ENCODE measurements around the gene ATOH1. TPM values are rescaled to one million over a fixed set of nuclear protein-coding genes. Genes with fewer than 3 reads are reported as not detected.

The ATOH1 gene
- total and polyA plus RNA-seq, 8 donors = 35.3 TPM; not detected in 7

- Histone ChIP-seq H3K4me1 (peaks cover 20 to 47% (median 33%) of the 10 kb centered on the region in 4 donors), H3K9me3 (peaks cover 0 to 6% (median 2%) of the 10 kb centered on the region in 4 donors), H3K27ac (no peak overlapping the region), H3K4me3 (peak overlapping the region in 3 of 4 donors; percentile 36 to 50 (median 41)), H3K36me3 (no peaks in the 10 kb centered on the region), H3K27me3 (peaks cover 32 to 97% (median 83%) of the 10 kb centered on the region in 3 donors)
- TF ChIP-seq POLR2AphosphoS5 (IDR thresholded peaks at IDR 0.05) (no peak), EP300 (IDR thresholded peaks at IDR 0.05) (no peak), POLR2A (IDR thresholded peaks at IDR 0.05) (no peak), CTCF (IDR thresholded peaks at IDR 0.05) (no peak)
- DNase-seq = peak in 1 of 2 donors; percentile 21
- intact Hi-C loops (cut with DNase I; ENCODE audit: low total_unique reads) = no loop called here
- 11 to 21% (median 18%) methylated on average over 35 to 40 of the region's 40 CpGs for WGBS, 5 donors
Measured at GRCh38 chr4:93829820-93830687, 1.5 kb downstream of the ATOH1 start.

- peaks cover 0 to 6% (median 2%) of the 10 kb centered on the region in 4 donors for H3K9me3 ChIP-seq
- peaks cover 20 to 47% (median 33%) of the 10 kb centered on the region in 4 donors for H3K4me1 ChIP-seq
- H3K4me3 ChIP-seq = no peak overlapping the region
- 7 to 10% (median 9%) methylated on average over 25 of the region's 25 CpGs for WGBS, 5 donors
- no peak overlapping the region for H3K27ac ChIP-seq
- peak in 1 of 2 donors; percentile 19 for DNase-seq
- H3K36me3 ChIP-seq = no peaks in the 10 kb centered on the region
- peaks cover 34 to 94% (median 88%) of the 10 kb centered on the region in 3 donors for H3K27me3 ChIP-seq
- intact Hi-C loops (cut with DNase I; ENCODE audit: low total_unique reads) = no loop called here
- TF ChIP-seq POLR2AphosphoS5 (IDR thresholded peaks at IDR 0.05) (no peak), EP300 (IDR thresholded peaks at IDR 0.05) (no peak), POLR2A (IDR thresholded peaks at IDR 0.05) (no peak), CTCF (IDR thresholded peaks at IDR 0.05) (no peak)
Measured at GRCh38 chr4:93831716-93832496, 3.4 kb downstream of the ATOH1 start.

GRCh38 chr4:93834249-93835066 is 5.9 kb downstream of the ATOH1 start:
- peaks cover 4 to 23% (median 14%) of the 10 kb centered on the region in 4 donors for H3K4me1 ChIP-seq
- peaks cover 18 to 77% (median 63%) of the 10 kb centered on the region in 3 donors for H3K27me3 ChIP-seq
- H3K36me3 ChIP-seq = no peaks in the 10 kb centered on the region
- peak in 1 of 2 donors; percentile 33 for DNase-seq
- no peak overlapping the region for H3K27ac ChIP-seq
- intact Hi-C loops (cut with DNase I; ENCODE audit: low total_unique reads) = no loop called here
- TF ChIP-seq CTCF (IDR thresholded peaks at IDR 0.05) = no peak
- no peak for TF ChIP-seq POLR2AphosphoS5 (IDR thresholded peaks at IDR 0.05)
- TF ChIP-seq POLR2A (IDR thresholded peaks at IDR 0.05) = no peak
- TF ChIP-seq EP300 (IDR thresholded peaks at IDR 0.05) = no peak
- WGBS, 5 donors = 20 to 35% (median 24%) methylated on average over 34 to 42 of the region's 42 CpGs
- no peak overlapping the region for H3K4me3 ChIP-seq
- H3K9me3 ChIP-seq = peaks cover 0 to 6% (median 2%) of the 10 kb centered on the region in 4 donors

Data from stomach (tissue), 9 donors.